Esophagus mucosa (tissue), 1 donor: ENCODE data around the gene MOB3B. TPM values are rescaled to one million over a fixed set of nuclear protein-coding genes. Genes with fewer than 3 reads are reported as not detected.

Source experiments
- ATAC-seq: fragments of 200-7000 bp; cut with Tn5 transposase; one replicate; pipeline ENCODE4 v1.9.1; 2020
- total RNA-seq: library from RNA; stranded (reverse); gene quantifications from one replicate; pipeline ENCODE4 v1.2.4, GENCODE V29; 2023
- donor health status: DM: yes; HTN: yes; CAD: no.

MOB3B gene
- total RNA-seq, 1 donor from 2014 or later = 3.7 TPM

DNA sequence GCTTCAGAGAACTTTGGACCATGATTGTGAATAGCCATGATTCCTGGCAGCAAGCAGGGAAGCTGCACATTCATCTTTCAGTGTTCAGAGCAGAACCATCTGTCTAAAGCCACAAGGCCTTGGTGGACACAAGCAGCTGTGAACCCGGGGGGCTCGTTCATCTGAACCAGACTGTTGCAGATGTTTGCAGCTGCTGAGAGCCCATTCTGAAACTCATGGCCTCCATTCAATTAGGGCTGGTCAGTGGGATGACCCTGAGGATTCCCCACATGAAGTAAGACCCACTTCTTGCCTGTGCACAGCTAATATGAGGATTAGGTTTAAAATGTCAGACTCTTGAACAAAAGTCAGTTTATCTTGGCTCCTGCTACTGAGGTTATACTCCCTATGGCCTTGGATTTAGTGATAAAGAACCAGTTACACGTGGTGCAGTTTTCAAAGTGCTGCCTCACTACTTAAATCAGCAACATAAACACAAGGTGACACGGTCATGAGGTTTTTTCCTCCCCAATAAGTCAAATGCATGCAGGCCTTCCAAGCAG lies 115.3 kb downstream of the MOB3B start:
- ATAC-seq = no peak

- no peak for ATAC-seq
Observed at GRCh38 chr9:27413511-27414219, 115.9 kb downstream of the MOB3B start.

DNA sequence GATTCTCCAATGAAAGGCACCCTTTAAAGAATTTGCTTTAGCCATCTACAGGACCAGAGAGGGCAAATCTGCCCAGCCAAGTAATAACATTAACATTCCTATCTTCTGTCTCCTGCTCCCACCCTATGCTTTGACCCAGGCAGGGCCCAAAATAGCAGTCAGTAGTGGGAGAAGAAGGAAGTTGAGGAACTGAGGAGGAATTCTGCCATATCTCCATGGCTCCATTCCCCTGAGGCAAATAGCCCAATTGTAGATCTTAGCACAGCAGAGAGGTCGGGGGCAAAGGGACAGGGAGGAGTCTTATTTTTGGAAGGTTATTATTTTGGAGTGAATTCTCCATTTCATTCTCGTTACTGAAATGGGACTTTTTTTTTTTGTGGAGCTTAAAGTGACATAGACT lies 116.7 kb downstream of the MOB3B start:
- ATAC-seq = no peak

- ATAC-seq = no peak
Observed at GRCh38 chr9:27412081-27412480, 117.5 kb downstream of the MOB3B start.

DNA sequence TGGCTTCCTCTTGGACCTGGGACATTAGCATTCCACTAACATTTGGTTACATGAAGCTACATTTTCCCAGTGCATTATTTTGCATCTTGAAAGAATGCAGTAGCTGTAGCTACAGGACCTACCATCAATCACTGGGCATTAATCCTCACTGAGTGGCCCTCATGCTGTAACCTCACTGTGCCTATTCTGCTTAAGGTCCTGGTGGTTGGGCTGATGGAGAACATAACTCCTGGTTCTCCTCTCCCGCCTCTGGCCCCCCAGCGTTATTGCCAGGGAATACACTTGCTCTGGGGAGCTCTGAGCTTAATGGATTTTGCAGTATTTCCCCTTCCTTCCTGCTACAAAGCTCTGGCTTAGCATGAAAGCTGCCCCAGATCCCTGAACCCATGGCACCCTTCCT lies 121.1 kb downstream of the MOB3B start:
- peak; percentile 41 for ATAC-seq

- peak; percentile 66 for ATAC-seq
Observed at GRCh38 chr9:27408001-27408400, 121.6 kb downstream of the MOB3B start.

- ATAC-seq = no peak
Observed at GRCh38 chr9:27407491-27407890, 122.1 kb downstream of the MOB3B start.

- no peak for ATAC-seq
Observed at GRCh38 chr9:27404661-27405060, 125.0 kb downstream of the MOB3B start.

DNA sequence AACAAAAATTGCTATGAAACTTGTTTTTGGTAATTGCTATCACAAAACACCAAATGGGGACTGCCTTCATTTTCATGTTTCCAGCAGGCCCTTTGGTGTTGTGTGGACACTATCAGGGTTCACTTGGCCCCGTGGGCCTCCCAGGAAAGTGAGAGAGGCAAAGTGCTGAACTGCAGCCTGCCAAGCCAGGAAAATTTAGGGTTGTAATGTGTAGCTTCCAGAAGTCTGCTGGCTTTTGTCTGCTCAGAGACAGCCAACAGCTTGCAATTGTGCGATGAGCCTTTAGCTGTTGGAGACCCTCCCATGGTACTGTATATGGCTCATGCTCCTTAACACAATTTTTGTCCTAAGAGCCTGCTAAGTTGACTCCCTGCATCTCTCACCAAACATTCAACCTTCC lies 127.0 kb downstream of the MOB3B start:
- no peak for ATAC-seq

GRCh38 chr9:27400334-27400880 lies 129.2 kb downstream of the MOB3B start:
- peak; percentile 66 for ATAC-seq

DNA sequence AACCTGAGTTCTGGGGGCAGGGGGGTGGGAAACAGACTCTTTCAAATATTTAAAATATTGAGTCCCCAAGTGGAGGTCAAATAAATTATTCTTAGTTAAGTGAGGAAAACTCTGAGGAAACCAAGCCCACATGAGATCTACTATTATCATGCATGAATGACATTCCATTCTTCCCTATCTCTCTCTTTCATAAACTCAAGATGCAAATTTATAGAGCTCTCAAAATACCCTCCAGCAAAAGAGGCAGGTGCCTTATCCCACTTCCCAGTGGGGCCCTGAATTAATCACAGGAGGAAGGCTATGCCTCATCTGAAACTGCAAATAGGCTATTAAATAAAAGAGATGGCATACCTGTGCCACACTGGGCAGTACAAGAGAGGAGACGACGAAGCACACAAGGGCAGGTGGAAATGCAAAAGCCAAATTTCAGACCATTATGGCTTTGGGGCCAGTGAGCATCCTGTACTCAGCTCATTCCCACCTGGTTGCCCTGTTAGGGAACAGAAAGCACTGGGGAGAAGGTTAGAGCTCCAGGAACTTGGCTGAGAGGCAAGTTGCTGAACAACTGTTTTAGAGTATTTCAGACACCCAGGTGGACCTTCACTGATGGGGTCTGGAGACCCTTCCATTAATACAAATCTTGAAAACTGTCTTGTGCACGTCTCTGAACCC lies 130.5 kb downstream of the MOB3B start:
- no peak for ATAC-seq

- no peak for ATAC-seq
Observed at GRCh38 chr9:27396495-27396894, 133.1 kb downstream of the MOB3B start.

DNA sequence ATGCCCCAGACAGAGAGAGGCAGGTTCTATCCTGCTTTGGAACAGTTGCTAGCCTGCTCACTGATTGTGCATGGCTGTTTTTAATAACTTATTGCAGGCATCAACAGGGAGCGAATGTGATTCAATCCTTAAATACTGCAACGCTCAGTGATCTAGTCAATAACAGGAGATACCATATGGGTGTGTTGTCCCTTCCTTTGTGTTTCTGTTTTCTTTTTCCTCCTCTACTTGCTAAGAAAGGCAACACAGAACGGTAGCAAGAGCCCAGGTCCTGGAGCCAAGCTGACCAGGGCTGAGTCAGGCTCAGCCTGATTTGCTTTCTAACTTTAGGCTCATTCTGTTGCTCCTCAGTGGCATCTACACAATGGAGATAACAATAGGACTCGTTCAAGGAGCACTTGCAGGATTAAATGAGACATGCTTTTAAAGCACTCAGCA lies 134.1 kb downstream of the MOB3B start:
- peak; percentile 65 for ATAC-seq

DNA sequence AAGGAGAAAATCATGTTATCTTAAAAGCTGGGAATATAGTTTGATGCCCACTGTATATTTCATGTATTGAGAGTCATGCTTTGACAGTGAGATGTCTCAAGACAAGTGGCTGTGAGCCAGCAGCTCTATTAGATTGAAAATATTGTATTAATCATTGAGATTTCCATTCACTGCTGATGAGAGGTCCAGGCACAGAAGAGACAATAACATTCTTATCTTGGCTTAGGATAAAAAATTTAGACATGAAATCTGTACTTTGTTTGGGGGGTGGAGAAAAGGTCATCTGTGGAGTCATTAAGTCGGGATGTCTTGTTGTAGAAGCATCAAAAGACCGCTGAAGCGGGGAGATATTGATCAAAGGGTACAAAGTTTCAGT lies 134.8 kb downstream of the MOB3B start:
- no peak for ATAC-seq

DNA sequence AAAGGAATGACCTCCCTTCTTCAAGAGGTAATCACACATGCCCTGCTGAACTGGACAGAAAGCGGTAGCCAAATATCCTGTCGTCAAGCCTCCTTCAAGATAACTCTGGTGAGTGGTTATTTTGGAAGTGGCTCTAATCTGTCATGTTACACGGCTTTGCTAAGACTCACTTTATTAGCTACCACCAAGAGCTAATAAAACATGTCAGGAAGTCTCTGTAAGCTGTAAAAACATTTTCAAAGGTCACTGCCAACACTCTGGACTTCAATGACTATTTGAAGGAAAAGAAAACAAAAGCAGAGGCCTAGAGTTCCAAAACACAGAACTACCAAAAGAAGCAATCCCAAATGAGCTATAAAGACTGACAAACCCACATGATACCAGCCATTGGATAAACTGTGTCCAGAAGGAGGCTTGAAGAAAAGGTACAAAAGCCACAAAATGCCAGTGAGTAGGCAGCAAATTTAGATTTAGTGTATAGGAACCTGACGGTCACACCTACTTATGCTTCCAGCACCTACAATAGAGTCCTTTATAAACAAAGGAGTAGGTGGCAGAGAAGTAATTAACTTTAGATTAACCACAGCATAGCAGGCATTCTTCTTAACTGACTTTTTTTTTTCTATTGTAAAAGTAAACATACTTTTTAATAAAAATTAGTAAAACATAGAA lies 135.3 kb downstream of the MOB3B start:
- ATAC-seq = no peak

GRCh38 chr9:27393054-27393846 lies 136.4 kb downstream of the MOB3B start:
- no peak for ATAC-seq

- ATAC-seq = no peak
Observed at GRCh38 chr9:27392451-27392850, 137.2 kb downstream of the MOB3B start.

GRCh38 chr9:27391040-27391895 lies 138.3 kb downstream of the MOB3B start:
- ATAC-seq = no peak

DNA sequence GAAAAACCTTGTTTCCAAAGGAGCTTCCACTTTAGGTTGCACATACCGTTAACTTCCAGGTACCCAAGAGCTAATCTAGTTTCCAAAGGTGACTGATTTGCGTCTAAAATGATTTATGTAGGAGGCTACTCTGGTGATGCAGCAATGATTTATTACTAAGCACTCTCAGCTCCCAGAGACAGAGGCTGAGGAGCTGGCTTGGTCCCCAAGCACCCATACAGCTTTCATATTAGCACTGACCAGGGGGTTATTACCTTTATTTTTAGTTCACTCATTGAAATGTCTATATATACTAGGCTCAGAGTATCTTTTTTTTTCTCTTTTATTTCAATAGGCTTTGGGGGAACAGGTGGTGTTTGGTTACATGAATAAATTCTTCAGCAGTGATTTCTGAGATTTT lies 141.5 kb downstream of the MOB3B start:
- no peak for ATAC-seq

GRCh38 chr9:27387722-27388121 lies 141.9 kb downstream of the MOB3B start:
- ATAC-seq = no peak

GRCh38 chr9:27386571-27387091 lies 143.0 kb downstream of the MOB3B start:
- ATAC-seq = no peak
